Prostate gland (tissue), 2 donors: Measurements from ENCODE around the gene OGN.

ENCODE experiments used
- POLR2A ChIP-seq: fragments of 450-650 bp; IDR thresholded peaks from one replicate; pipeline ENCODE4 v1.6.1; 2016; ENCODE audit warnings: antibody characterized with exemption, mild to moderate bottlenecking
- POLR2AphosphoS5 ChIP-seq: sonication (generic); formaldehyde crosslinking; IDR thresholded peaks from one replicate; pipeline ENCODE4 v1.6.1; 2017; ENCODE audit warnings: antibody characterized with exemption
- TF ChIP-seq, protein P1 (sequence below), 4 experiments: fragments of 200-600 bp in 2 of 4; fragments of 450-650 bp in 2 of 4; sonication (generic) in 2 of 4; IDR thresholded peaks; 1 replicate in 3 of 4; 2 replicates in 1 of 4; pipeline ENCODE4 v1.5.1; 2016 to 2019; ENCODE audit warnings: antibody characterized with exemption in 4 of 4, mild to moderate bottlenecking in 2 of 4, moderate library complexity in 2 of 4

DNA sequence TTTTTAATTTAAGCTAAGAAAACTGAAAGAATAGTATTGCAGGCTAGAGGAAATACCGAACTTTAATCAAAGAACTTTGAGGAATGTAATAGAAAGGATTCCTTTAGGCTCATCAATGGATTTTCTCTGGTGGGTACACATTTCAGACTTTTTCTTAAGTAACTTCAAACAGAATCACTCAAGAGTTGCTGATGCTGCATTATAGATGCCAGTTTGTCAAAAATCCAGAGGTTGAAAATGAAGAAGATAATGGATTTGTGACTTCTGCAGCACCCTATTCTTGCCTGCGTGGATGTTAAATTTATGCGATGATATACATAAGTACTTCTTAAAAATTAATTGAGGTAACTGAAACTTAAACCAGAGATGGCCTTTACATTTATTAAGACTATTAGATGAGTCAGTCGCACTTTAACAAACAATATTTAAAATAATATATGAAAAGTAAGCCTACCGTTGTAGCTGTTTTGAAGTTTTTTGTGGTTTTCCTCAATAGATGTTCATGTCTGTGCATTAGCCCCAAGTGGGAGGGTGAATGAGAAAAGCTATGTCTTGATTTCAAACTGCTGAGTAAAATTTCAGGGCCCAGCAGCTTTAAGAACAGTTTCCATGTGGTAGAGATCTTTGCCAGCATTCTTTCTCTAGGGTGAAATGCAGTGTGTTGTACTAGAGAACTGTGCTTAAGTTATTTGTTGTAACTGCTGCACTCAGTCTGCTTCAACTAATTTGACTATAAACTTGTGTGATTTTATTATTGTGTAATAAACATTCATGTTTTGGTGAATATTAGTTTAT is at the start of gene OGN:
- TF ChIP-seq, protein P1, sequence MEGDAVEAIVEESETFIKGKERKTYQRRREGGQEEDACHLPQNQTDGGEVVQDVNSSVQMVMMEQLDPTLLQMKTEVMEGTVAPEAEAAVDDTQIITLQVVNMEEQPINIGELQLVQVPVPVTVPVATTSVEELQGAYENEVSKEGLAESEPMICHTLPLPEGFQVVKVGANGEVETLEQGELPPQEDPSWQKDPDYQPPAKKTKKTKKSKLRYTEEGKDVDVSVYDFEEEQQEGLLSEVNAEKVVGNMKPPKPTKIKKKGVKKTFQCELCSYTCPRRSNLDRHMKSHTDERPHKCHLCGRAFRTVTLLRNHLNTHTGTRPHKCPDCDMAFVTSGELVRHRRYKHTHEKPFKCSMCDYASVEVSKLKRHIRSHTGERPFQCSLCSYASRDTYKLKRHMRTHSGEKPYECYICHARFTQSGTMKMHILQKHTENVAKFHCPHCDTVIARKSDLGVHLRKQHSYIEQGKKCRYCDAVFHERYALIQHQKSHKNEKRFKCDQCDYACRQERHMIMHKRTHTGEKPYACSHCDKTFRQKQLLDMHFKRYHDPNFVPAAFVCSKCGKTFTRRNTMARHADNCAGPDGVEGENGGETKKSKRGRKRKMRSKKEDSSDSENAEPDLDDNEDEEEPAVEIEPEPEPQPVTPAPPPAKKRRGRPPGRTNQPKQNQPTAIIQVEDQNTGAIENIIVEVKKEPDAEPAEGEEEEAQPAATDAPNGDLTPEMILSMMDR (IDR thresholded peaks at IDR 0.05): no peak
- TF ChIP-seq POLR2A (no peak), POLR2AphosphoS5 (no peak)
